Right lobe of liver (tissue), 4 donors: ENCODE data around the gene FOXP1.

Source experiments
- CTCF ChIP-seq, 4 donors: fragments of 200-600 bp in 3 of 4; fragments of 450-650 bp in 1 of 4; IDR thresholded peaks; one replicate each; pipeline versions ENCODE4 v1.5.1 to v1.8.0; 2016 to 2022; ENCODE audit warnings: antibody characterized with exemption in 4 of 4, mild to moderate bottlenecking in 2 of 4
- POLR2A ChIP-seq: fragments of 450-650 bp; IDR thresholded peaks from one replicate; pipeline ENCODE4 v1.6.1; 2017; ENCODE audit warnings: antibody characterized with exemption, mild to moderate bottlenecking
- donor health status: DM: no; HTN: no; CAD: no.
- donor health status: DM: no; HTN: no; CAD: no.
- donor health status: DM: no; HTN: yes; CAD: no.

GRCh38 chr3:71463617-71464016, 119.9 kb downstream of the FOXP1 start:
- TF ChIP-seq CTCF (IDR thresholded peaks at IDR 0.05) (no peak), POLR2A (no peak)
